HG03280 (cell line): Measurements from ENCODE around the gene ZIC2.
"Not testable (repeated sequence)": the region's sequence is repeated elsewhere in the genome, so short reads cannot be mapped to it uniquely, and the experiment has no call there.

Experiments
- ATAC-seq: cut with Tn5 transposase; IDR thresholded peaks from one replicate; pipeline ENCODE4 v1.9.1; 2021; ENCODE audit warnings: mild to moderate bottlenecking, moderate library complexity; ENCODE audit not compliant: unreplicated experiment

Gene ZIC2

DNA sequence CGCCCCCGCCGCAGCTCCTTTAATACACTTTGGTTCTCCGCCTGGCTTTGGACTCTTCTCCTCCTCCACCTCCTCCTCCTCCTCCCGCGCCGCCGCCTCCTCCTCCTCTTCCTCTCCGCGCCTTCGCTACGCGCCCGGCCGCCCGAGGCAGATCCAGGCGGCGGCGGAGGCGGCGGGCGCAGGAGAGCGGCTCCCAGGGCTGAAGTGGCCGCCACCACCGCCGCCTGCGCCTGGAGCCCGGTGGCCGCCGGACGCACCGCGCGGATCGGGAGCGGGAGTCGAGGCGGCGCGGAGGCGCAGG lies at the start of gene ZIC2:
Gene ZIC2, plus strand, starts transcription at position 50 of the 301 bp plus-strand sequence. CDS start 281 bp downstream, outside the sequence.
- no peak for ATAC-seq

- no peak for ATAC-seq
Observed at GRCh38 chr13:99932912-99933311, 48.7 kb upstream of the ZIC2 start.

DNA sequence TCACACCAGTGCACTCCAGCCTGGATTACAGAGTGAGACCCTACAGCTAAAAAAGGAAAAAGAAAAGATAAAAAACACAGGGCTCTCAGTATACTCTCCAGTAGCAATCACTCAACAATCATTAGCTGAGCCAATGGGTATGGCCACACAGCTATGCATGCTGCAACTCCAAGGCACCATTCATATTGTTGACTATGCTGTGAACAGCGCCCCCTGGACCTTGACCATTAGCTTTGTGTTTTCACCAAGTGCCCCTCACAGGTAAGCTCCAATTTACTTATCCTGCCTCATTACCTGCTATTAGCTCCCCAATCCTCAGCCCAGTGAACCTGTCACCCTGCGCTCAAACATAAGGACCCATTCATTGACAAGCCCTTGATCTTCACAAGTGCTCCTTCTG lies 45.8 kb upstream of the ZIC2 start:
- no peak for ATAC-seq

DNA sequence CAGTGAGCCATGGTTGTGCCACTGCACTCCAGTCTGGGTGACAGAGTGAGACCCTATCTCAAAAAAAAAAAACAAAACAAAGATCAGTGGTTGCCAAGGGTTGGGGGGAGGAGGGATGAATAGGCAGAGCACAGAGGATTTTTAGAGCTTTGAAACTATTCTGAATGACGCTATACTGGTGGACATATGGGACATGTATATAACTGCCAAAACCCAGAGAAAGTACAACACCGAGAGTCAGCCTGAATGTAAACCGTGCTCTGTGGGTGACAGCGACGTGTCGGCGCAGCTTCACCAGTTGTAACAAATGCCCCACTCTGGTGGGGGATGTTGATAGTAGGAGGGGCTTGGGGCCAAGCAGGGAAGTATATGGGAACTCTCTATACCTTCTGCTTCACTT lies 42.9 kb upstream of the ZIC2 start:
- ATAC-seq, result no peak

GRCh38 chr13:99941086-99941485 lies 40.5 kb upstream of the ZIC2 start:
- ATAC-seq, result no peak

DNA sequence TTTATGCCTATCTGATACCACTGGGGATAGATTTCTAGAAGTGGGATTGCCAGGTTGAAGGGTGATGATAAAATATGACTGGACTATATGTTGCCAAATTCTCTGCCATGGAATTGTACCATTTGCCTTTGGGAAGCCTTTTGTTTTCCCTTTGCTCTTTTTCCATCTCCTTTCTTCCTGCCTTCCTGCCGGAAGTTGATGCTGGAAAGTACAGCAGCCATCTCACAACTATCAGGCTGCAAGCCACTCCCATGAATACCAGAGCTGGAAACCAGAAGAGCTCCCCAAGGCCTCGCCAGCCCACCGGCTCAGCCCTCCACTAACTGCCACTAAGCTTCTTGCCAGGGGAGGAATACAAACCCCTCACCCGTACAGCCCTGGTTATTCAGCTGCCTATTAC lies 39.7 kb upstream of the ZIC2 start:
- no peak for ATAC-seq

GRCh38 chr13:99944102-99944501 lies 37.5 kb upstream of the ZIC2 start:
- no peak for ATAC-seq

DNA sequence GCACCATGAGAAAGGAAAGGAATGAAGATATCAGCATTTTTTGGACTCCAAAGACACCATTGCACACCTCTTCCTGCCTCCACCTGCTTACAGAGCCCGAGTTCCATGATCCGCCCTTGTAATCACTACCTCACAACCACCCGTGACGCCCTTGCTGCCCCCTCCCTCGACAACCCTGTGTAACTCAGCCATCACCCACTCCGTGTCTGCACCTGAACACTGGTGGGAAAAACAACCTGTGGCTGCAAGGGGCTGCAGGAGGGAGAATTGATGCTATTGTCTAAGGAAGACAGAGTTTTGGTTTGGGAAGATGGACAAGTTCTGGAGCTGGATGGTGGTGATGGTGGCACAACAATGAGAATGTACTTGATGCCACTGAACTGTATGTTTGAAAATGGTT lies 37.0 kb upstream of the ZIC2 start:
- ATAC-seq, result no peak

- not testable (repeated sequence) for ATAC-seq
Observed at GRCh38 chr13:99945515-99945914, 36.1 kb upstream of the ZIC2 start.

DNA sequence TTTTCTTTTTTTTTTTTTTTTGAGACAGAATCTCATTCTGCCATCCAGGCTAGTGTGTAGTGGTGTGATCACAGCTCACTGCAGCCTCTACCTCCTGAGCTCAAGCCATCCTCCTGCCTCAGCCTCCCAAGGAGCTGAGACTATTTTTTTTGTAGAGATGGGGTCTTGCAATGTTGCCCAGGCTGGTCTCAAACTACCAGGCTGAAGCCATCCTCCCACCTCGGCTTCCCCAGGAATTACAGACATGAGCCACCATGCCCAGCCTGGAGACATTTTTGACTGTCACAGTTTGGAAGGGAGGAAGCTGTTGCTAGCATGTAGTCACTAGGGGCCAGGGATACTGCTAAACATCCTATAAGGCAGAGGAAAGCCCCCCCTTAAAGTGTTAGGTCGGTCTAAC lies 33.9 kb upstream of the ZIC2 start:
- ATAC-seq, result no peak

DNA sequence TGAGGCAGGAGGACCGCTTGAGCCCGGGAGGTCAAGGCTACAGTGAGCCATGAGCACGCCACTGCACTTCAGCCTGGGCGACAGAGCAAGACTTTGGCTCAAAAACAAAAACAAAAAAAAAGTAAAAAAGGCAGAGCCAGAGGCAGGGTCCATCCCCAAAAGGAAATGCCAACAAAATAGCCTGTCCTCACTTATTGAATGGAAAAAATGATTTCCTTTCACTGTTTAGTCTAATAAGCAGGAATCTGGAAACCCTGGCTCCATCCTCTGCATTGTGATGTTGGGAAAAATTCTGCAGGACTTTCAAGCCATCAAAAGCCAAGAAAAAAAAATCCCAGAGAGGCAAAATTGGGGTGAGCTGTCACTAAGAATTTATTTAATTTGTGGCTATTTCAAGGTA lies 33.2 kb upstream of the ZIC2 start:
- ATAC-seq, result no peak

GRCh38 chr13:99948907-99949678 lies 32.5 kb upstream of the ZIC2 start:
- ATAC-seq, result no peak

- no peak for ATAC-seq
Observed at GRCh38 chr13:99949679-99950413, 31.7 kb upstream of the ZIC2 start.

GRCh38 chr13:99951666-99952065 lies 29.9 kb upstream of the ZIC2 start:
- ATAC-seq, result not testable (repeated sequence)

DNA sequence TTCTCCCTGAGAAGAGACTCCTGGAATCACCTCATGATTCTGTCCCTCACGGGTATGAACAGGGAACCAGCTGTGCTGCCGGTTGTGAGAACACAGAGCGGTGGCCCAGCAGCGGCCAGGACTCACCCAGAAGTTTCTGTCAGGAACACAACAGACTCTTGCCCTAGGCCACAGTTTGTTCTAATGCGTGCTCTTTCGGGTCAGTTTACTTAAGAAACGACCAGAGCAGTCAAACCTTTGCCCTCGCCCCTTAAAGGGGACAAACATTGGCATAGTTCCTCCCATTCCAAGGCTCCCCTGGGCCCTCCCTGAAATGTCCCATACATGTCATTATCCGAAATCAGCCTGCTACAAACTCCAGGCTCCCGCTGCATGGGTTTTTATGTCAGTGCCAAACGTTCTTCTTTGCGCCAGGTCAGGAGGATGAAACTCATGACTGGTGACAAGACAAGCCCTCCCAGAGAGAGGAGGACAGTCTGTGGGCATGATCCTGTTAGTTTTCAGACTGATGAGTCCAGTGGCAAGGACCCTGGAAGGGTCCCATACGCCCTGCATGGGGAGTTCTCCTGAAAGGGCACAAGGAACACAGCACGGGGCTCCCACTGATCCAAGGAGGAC lies 28.3 kb upstream of the ZIC2 start:
- no peak for ATAC-seq

GRCh38 chr13:99955107-99955746 lies 26.4 kb upstream of the ZIC2 start:
- ATAC-seq, result no peak

- ATAC-seq, result no peak
Observed at GRCh38 chr13:99955747-99956472, 25.7 kb upstream of the ZIC2 start.

DNA sequence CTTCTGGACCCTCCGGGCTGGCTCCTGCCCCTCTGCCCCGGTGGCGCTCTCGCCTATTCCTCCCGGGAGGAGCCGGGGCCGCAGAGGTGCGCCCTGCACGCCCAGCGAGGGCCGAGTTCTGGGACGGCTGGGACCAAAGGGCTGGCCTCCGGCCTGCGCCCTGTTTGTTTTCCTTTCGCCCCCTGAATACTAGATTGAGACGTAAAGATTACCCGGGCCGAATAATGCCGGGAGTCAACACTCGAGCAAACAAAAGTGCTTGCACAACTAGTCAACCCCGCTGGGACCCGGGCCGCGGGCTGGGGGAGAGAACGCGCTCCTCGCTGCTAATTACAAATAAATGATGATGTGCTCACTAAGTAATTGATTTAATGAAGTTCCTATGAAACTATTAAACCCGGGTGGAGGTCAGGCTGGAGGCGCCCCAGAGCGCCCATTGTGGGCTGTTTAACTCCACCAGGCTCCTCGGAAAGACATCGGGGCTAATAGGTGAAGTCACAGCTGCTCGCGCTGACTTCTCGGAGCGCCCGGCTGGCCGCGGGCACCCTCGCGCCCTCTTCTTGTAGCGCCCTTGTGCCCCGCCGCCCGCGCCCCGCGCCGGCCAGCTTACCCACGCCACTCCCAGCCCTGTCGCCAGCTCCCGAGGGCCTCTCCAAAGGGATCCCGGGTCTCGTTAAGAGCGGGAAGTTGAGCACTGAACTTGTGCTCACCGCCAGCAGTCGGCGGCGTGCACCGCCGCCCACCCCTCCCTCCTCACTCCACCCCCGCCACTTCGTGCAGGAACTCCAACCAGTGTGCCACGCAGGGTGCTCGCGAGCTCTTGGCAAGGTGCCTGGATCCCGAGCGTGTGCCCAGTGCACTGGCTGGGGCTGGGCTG lies 24.9 kb upstream of the ZIC2 start:
- ATAC-seq, result no peak

DNA sequence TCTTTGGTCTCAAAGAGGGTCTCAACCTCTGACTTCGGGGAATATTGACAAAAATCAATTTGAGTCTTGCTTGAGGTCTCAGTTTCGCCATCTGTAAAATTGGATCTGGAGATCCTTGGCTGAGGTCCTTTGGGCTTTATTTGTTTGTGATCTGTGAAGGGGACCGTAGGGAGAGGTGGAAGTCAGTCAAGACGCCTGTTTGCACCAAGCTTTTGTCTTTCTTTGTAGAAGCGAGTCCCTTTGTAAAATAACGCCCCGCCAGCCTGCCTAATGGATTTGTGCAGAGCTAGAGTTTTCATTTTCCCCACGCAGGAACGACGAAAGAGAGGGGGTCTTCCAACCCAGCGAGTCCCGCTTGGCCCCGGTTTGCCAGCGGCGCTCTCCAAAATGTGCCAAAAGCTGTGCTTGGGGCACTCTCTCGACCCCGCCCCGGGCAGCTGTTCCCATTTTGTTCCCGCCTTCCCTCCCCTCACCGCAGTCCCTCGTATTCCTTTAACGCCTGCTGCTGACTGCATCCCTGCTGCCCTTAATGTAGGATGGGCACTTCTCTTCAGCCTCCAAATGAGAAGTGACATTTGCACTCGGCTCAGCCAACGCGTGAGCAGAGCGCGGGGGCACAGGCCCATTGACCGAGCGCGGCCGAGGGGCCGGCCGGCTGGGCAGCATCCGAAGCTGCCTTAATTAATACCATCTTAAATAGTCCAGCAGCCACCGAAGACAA lies 23.0 kb upstream of the ZIC2 start:
- no peak for ATAC-seq
